Kidney glomerular epithelial cell (primary cell): ENCODE data around the gene USP13.
"Not testable (repeated sequence)": the region's sequence is repeated elsewhere in the genome, so short reads cannot be mapped to it uniquely, and the experiment has no call there.

Experiments
- DNase-seq: peaks from one replicate; lab custom pipeline; 2025; lab: John Stamatoyannopoulos, UW

USP13 gene

GRCh38 chr3:179734497-179735281 lies 81.8 kb downstream of the USP13 start:
- no peak for DNase-seq

- no peak for DNase-seq
Observed at GRCh38 chr3:179735321-179735720, 82.5 kb downstream of the USP13 start.

- DNase-seq, result no peak
Observed at GRCh38 chr3:179738998-179739397, 86.2 kb downstream of the USP13 start.

- no peak for DNase-seq
Observed at GRCh38 chr3:179739816-179740594, 87.2 kb downstream of the USP13 start.

DNA sequence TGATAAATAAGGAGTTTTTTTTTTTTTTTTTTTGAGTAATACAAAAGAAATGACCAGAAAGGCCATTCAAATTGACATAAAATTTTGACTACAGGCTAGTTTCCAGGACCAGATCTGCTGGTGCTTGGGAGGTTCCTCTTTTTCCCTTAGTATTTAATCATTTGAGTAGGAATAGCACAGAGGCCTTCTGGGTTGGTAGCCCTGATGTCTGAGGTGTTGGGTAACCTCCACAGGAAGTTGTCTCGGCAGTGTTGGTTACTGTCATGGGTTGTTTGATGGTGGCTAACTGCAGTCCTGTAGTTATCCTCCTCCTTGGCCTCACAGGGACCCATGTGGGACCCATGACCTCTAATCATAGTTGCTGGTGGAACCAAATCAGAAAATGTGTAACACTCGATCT lies 91.1 kb downstream of the USP13 start:
- DNase-seq, result no peak

DNA sequence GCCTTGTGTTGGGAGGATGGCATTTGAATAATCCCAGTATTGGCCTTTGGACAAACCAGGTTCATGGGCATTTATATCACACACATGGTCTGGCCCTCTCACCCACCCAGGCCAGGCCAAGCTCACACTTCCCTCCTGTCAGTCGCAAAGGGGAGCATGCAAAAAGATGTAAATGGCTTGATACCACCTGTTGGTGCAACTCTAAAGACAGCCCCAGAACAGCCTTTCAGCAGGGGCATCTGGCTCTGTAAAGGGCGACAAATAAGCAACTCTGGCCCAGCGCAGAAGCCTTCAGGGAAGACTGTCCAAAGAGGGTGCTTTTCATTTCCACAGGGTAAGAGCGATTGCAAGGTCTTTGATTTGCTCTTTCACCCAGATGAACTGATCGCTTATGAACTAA lies 91.8 kb downstream of the USP13 start:
- no peak for DNase-seq

DNA sequence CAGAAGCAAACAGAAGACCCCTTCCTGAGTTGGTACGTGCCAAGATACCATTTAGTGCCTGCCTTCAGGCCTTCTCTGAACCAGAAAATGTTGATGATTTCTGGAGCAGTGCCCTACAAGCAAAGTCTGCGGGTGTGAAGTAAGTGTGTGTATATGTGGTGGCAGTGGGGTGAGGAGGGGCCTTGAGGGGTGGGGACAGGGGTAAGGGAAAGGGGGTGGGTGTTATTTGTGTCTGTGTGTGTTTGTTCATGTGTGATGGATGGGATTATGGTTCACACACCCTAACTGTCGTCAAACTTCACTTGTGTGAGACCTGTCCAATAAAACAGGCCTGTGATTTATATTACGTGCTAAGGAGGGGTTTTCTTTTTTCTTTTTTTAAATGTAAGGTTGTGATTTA lies 92.2 kb downstream of the USP13 start:
- DNase-seq, result no peak

- no peak for DNase-seq
Observed at GRCh38 chr3:179745716-179746115, 92.9 kb downstream of the USP13 start.

GRCh38 chr3:179750720-179751328 lies 98.0 kb downstream of the USP13 start:
- peak; percentile 28 for DNase-seq

DNA sequence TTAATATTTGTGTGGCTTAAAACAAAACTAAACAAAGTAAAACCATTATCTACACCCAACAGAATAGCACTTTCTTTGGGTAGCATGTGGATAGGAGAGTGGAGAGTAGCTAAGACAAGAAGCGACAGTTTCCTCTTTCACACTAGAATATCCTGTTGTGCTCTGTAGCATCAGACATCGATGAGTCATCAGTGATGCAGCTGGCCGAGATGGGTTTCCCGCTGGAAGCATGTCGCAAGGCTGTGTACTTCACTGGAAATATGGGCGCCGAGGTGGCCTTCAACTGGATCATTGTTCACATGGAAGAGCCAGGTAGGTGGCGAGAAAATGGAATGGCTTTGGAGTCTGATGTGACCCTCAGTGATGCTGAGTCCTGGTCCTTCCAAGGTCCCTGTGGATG lies 108.1 kb downstream of the USP13 start:
- DNase-seq, result no peak

DNA sequence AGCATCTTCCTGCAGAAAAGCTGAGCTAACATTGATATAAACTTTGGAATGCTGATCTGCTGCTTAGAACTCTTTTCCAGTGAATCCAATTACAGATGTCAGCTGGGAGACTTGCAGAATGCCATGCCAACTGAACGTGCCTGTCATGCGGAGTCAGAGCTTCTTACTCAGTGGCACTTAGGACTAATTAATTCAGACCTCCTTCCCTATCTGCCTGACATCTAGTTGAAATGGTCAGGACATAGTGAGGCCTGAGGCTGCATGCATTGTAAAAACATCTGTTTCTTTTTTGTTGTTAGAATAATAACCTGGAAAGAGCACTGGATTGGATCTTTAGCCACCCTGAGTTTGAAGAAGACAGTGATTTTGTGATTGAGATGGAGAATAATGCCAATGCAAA lies 112.6 kb downstream of the USP13 start:
- DNase-seq, result no peak

DNA sequence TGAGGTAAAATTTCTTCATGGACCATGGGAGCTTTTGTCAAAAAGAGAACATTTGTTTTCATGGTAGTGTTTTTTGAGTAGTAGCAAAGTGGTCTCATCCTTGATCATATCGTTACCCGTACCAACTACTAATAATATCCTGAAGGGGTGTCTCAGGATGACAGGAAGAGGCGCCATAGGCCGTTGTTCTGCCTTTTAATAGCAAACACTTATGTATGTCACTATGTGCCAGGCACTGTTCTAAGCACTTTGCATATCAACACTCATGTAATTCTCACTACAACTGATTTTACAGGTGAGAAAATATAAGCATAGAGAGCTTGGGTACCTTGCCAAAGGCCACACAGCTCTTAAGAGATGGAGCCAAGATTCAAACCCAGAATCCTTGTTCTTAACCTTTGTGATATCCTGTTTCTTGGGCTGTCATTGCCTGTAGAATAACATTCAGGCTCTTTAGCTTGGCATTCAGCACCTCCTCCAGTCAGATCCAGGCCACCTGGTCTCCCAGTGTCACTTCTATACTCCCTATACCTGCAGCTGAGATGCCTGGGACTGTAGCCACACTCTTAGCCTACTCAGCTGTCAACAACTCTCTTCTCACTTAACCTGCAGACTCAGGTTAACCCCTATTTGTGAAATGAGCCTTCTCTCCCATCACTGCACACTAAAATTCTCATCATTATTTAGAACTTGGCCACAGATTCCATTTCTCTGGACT lies 113.7 kb downstream of the USP13 start:
- DNase-seq, result no peak

- DNase-seq, result peak; percentile 72
Observed at GRCh38 chr3:179768080-179768479, 115.2 kb downstream of the USP13 start.

- DNase-seq, result no peak
Observed at GRCh38 chr3:179769411-179770247, 116.8 kb downstream of the USP13 start.

GRCh38 chr3:179771797-179772196 lies 119.0 kb downstream of the USP13 start:
- no peak for DNase-seq

- DNase-seq, result no peak
Observed at GRCh38 chr3:179772297-179772696, 119.5 kb downstream of the USP13 start.

- DNase-seq, result no peak
Observed at GRCh38 chr3:179775416-179776122, 122.7 kb downstream of the USP13 start.

GRCh38 chr3:179782841-179783240 lies 130.0 kb downstream of the USP13 start:
- DNase-seq, result not testable (repeated sequence)

GRCh38 chr3:179788996-179789395 lies 136.2 kb downstream of the USP13 start:
- DNase-seq, result no peak

GRCh38 chr3:179791793-179792192 lies 139.0 kb downstream of the USP13 start:
- no peak for DNase-seq

- no peak for DNase-seq
Observed at GRCh38 chr3:179794355-179794754, 141.5 kb downstream of the USP13 start.
